Posterior cingulate gyrus (tissue), 11 donors: ENCODE data around the gene GOLGA5.
"Not testable (repeated sequence)": the region's sequence is repeated elsewhere in the genome, so short reads cannot be mapped to it uniquely, and the experiment has no call there.

Experiments
- DNase-seq, 10 donors: peaks; one replicate each; pipeline versions ENCODE4 v3.0.0 to v3.0.0-alpha.2; 2020 to 2021; ENCODE audit warnings: mixed read lengths in 3 of 10
- intact Hi-C: fragments of 100-400 bp; cut with DNase I; formaldehyde crosslinking; loops from one replicate; pipeline ENCODE4 v1.15.1; 2023

GOLGA5 gene

DNA sequence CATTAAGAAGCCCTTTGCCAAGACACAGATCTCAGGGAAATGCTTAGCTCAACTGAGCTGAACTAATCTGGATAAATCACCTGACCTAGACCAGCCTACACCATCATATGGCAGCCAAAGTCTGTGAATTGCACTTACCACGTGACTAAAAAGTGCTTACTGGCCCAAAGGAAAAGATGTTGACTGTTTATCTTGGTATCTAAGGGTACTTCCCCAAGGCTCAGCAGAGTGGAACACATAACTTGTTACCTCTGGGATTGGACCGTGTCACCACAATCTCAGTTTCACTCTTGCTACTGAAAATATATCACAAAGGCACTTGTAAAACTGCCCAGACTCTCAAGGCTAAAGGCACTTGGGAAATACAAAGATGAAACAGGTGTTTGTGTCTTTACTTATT lies 18.8 kb upstream of the GOLGA5 start:
- DNase-seq, intact Hi-C loops: not testable (repeated sequence)

DNA sequence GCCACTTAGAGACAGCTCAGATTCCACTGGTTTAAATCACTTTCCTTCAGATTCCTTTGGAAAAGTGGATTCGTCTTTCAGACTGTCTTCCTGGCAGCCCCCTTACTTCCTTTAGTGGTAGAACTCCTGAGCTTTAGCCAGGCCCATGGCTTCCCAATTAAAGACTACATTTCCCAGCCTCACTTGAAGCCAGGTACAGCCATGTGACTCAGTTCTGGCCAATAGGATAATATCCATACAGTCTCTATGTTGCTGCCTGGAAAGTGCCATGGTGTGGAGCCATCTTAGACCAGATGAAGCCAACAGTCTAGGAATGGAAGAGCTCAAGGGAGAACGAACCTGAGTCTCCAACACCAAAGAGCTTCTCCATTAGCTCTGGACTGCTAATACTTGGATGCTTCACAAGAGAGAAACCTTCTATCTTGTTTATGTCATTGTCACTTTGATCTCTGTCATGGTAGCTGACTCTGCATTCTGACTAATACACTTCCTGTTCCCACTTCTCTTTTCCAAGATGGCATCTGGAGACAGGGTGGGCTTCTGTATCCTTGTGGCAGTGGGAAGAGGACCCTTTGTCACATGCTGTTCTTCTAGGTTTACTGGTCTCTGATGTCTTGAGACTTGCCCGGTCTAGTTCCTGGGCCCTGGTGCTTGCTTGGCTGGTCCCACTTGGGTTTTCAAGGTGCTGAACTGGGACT lies 15.1 kb upstream of the GOLGA5 start:
- intact Hi-C loops, DNase-seq: not testable (repeated sequence)

DNA sequence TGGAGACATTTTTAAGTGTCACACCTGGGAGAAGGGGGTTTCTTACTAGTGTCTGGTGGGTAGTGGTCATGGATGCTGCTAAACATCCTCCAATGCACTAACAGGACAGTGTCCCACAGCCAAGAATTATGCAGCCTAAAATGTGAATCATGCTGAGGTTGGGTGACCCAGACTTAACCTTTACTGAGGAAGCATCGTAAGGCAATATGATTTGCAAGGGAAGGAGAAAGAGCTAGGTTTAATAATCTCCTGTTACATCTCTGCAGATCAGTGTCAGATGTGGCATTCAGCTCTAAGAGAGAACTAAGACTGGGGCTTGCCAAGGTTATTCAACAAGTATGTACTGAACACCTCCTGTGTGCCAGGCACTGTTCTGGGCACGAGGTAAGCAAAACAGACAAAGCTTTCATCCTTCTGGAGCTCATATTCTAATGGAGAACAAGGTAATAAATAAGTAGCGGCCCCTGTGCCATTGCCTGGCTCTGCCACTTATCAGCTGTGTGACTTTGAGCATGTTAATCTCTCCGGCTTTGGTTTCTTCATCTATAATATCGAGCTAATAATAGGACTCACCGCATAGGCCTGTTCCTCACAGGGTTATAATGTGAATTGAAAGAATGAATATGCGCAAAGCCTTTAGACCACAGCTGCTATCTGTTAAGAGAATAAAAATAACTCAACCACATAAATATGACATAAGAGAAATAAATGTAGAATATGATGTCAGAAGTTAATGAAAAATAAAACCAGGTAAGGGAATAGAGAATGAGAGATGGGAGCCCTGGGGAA lies 13.5 kb upstream of the GOLGA5 start:
- DNase-seq: no peak

DNA sequence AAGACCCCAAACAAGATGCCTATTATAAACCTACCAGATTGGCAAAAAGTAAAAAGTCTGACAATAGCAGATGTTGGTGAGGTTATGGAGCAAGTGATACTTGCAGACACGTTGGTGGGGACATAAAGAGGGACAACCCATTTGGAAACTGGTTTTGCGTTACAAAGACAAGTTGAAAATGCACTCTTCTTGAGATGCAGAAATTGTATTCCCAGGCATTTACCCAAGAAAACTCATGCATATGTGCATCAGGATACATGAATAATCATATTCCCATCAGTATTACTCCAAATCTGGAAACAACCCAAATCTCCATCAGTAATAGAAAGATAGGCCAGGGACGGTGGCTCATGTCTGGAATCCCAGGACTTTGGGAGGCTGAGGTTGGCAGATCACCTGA lies 12.8 kb upstream of the GOLGA5 start:
- DNase-seq: no peak
- intact Hi-C loops: no loop called here

More for the DNA sequence above, 13.5 kb upstream of the GOLGA5 start:
- intact Hi-C loops: no loop called here

DNA sequence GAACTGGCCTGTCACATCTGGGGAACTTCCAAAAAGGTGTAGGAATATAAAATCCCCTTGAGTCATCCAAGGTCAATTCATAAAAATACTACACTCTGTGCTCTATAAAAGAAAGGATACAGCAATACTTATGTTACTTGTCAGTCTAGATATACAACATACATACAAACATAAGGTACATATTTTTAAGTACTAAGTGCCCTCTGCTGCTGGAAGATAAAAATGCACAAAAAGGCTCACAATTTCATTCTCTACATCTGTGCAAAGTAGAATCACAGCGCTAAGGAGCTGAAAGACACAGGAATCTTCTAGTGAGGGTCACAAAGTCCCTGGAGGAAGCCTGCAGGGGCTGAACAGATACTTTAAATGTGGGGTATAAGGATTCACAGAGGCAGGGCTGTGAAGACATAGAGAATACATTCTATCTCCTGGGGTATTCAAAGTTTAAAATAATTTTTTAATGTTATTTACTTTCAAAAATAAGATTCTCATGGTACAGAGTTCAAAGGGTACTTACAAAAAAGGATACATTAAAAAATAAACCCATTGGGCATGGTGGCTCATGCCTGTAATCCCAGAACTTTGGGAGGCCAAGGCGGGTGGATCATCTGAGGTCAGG lies 10.2 kb upstream of the GOLGA5 start:
- no peak for DNase-seq
- intact Hi-C loops: loop anchor here (1.0 to 2.0 kb wide), 2 partner anchors 70 to 97 kb away; no protein-coding TSS in a partner anchor

DNA sequence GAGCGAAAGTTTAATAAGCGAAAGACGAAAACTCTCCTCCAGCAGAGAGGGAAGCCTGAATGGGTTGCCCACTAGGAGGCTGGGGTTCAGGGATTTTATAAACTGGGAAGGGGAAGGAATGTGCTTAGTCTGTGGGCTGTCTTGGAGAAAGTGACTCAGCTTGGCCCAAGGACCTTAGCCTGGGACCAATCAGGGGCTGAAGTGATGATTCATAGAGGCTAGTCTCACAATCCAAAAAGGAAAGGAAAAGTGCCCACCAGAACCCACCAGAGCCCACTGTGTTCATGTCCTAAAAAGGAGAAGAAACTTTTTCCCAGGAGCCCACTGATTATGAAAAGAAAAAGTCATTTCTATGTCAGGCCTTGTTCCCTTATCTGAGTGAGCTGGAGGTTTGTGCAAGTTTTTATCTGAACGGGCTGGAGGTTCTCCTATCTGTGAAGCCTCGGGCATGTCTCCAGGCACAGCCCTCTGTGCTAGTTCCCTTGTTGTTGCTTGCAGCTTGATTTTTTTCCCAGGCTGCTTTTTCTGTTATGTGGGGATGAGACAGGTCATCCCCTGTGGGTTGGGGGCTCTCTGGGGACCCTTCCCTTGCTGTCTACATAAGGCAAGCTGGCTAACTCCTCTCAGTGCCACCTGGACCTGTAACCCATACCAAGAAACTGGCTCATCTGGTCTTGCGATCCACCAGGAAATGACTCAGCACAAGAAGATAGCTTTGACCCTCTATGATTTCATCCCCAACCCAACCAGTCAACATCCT lies 8.3 kb upstream of the GOLGA5 start:
- DNase-seq: no peak
- intact Hi-C loops: loop anchor here (2.0 kb wide), 1 partner anchor 99 kb away; no protein-coding TSS in a partner anchor

DNA sequence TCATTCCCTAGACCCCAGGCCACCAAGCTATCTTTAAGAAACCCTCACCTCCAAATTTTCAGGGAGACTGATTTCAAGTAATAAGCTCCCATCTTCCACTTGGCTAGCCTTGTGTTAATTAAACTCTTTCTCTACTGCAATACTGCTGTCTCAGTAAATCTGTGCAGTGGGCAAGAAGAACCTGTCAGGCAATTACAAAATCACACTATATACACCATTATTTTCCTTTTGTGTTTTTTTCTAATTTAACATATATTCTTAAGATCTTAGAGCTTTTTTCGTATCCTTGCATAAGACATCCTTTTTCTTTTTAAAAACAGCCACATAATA lies 7.7 kb upstream of the GOLGA5 start:
- intact Hi-C loops: no loop called here
- DNase-seq: no peak

DNA sequence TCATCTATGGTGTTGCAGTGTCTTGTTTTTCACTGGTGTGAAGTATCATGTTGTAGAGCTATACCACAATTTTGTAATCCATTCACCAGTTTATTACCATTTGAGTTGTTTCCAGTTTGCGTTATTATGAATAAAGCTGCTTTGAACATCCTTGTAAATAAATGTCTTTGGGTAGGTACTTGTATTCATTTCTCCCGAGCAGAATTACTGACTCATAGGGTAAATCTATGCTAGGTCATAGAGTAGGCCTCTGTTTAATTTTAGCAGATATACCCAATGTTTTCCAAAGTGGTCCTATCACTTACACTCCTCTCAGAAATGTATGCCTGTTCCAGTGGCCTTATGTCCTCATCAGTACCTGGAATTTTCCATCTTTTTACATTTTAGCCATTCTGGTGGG lies 6.6 kb upstream of the GOLGA5 start:
- intact Hi-C loops: no loop called here

DNA sequence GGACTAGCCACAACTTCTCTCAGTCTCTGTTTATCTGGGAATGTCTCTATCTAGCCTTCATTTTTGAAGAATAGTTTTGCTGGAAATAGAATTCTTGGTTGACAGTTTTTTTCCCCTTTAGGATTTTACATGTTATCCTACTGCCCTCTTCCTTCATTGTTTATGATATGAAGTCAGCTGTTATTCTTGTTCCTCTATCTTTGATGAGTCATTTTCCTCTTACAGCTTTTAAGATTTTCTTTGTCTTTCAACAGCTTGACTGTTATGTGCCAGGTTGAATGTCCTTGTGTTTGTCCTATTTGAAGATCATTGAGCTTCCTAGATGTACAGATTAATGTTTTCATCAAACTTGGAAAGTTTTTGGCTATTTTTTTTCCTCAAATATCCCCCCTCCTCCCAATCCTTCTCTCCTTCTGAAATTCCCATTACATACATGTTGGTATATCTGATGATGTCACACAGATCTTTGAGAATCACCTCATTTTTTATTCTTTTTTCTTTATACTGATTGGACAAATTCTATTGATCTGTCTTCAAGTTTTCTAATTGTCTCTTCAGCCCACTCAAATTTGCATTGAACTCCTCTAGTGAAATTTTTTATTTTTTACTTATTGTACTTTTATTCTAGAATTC lies 4.5 kb upstream of the GOLGA5 start:
- DNase-seq: no peak
- intact Hi-C loops: loop anchor here (10.0 kb wide), 1 partner anchor 665 kb away; the partner anchor contains the start of genes CPSF2 and NDUFB1

More for the DNA sequence above, 6.6 kb upstream of the GOLGA5 start:
- no peak for DNase-seq

DNA sequence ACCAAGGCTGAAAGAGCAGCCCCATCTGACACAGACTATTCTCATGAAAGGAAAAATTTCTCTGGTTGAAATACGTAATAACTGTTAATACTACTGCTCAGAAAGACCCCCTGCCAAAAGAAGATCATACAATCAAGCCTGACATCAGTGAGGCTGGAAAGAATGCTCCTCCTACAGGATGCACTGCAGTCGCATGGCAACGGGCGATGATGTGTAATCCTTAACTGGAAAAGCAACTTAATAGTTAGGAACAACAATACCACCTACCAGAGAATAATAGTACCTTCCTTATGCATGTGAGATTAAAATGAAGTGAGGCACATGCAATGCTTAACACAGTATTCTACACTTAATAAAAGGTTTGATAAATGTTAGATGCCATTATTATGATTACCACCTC lies 1.2 kb upstream of the GOLGA5 start:
- no peak for DNase-seq
- intact Hi-C loops: loop anchor here (10.0 kb wide), 1 partner anchor 668 kb away; the partner anchor contains the start of genes CPSF2 and NDUFB1

DNA sequence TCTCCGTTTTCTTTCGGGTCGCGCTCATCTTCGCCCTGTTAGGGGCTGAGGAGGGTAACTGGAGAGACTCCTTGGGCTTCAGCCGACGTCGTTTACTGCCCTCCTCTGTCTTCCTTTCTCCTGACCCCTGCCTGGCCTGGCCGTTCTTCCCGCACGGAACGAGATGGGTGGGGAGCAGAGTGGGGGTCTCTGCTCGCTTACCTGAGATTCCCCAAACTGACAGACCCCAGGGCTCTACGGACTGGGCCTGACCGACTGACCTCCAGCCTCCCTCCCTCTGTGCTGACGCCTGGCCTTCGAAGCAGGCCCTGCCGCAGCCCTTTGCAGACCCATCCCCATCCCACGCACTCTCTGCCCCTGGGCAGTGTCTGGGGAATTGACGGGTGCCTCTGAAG lies 439 bp downstream of the GOLGA5 start:
- peak in 1 of 10 donors; percentile 75 for DNase-seq
- intact Hi-C loops: loop anchor here (2.0 to 10.0 kb wide), 2 partner anchors 46 to 670 kb away; partner anchors contain the start of genes CPSF2, LGMN and NDUFB1

DNA sequence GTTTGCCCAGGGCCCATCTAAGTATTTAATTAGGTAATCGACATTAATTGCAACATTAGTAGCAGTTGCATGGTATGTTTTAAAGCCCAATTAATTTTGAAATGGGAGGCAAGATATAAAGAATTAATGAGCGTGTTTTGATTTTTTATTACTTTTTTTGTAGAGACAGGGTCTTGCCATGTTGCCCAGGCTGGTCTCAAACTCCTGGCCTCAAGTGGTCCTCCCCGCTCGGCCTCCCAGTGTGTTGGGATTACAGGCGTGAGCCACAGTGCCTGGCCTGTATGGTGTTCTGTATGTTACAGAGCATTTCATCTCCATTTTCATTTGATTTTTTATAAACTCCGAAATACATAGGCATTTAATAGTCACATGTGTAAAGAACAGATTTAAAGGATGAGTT lies 856 bp downstream of the GOLGA5 start:
- intact Hi-C loops: loop anchor here (2.0 to 10.0 kb wide), 2 partner anchors 46 to 670 kb away; partner anchors contain the start of genes CPSF2, LGMN and NDUFB1
- DNase-seq: no peak

DNA sequence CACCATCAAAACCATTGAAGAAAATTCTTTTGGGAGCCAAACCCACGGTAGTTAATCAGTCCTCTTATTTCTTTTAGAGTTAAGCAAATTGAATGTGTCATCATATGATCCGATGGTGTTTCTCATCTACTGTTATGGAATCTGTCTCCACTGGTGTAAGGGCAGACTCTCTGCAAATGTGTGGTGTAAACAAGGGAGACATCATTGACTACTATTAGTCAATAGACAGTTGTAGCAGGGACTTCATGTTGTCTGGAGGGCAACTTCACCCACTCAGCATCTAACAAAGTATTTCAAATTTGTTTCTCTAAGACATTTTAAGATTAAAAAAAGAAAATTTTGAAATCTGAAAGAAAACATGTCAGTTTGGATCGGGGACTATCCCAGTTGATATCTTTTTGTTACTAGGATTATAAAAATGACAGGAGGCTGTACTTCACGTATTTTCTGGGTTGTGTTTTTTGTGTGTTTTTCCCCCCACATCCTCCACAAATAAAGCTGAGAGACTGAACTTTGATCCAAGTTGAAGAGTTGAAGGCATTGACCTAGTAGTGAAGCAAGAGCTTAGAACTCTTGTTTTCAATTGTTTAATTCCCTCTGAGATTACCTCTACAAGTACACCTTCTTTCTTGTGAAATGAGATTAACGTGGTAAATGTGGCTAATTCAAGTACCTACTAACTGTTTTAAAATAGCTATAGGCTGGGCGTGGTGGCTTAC lies 4.0 kb downstream of the GOLGA5 start:
- no peak for DNase-seq
- intact Hi-C loops: loop anchor here (10.0 kb wide), 1 partner anchor 673 kb away; the partner anchor contains the start of genes CPSF2 and NDUFB1

DNA sequence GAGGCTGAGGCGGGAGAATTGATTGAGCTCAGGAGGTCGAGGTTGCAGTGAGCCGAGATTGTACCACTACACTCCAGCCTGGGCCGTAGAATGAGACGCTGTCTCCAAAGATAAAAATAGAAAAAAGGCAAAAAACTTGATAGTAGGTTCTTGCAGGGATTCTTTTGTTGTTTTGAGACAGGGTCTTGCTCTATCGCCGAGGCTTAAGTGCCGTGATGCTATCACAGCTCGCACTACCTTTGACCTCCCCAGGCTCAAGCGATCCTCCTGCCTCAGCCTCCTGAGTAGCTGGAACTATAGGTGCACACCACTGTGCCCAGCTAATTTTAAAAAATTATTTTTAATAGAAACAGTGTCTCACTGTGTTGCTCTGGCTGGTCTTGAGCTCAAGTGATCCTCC lies 4.7 kb downstream of the GOLGA5 start:
- no peak for DNase-seq
- intact Hi-C loops: loop anchor here (10.0 kb wide), 1 partner anchor 674 kb away; the partner anchor contains the start of genes CPSF2 and NDUFB1

DNA sequence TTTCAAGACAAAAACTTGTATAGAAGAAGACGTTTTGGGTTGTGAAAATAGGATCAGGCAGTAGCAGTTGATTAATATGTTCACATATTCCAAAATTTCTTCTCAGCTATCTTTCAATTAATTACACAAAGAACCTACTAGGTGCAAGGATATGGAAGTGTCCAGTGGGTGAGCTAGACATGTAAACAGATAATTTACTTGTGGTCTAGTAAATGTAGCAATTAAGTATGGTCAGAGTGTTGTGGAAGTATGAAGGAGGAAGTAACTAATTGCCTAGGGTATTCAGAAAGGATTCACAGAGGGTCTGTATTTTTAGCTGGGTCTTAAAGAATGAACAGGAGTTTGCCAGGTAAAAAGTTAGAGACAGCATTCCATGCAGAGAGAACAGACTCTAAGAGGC lies 5.9 kb downstream of the GOLGA5 start:
- intact Hi-C loops: no loop called here
- no peak for DNase-seq

DNA sequence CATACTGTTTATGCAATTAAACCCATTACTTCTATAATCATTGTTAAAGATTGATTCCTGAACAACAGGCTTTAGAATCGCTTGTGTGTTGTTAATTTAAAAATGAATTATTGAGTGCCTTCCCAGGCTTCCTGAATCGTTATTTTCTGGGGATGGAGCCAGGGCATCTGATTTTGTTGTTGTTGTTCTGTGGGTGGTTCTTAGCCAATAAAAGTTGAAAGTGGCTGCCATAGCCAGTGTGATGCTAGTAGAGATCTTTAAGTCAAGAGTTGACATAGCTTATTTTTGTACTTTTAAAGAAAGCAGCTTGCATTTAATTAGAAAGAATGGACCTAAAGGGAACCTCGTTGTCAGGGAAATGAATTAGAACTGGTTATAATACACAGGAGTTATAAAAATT lies 6.4 kb downstream of the GOLGA5 start:
- DNase-seq: no peak
- intact Hi-C loops: no loop called here

DNA sequence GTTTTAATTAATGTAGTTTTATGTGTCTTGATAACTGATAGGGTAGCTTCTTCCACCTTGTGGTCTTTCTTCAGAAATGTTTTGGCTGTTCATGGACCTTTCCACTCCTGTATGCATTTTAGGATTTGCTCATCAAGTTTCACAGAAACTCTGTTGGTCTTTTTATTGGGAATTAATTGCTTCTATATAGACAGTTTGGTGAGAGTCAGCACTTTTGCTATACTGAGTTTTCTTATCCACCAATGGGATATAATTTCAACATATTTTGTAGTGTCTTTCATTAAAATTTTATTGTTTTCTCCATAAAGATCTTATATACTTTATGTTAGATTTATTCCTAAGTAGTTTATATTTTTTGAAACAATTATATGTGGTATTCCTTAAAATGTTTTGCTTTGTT lies 7.8 kb downstream of the GOLGA5 start:
- DNase-seq: no peak
- intact Hi-C loops: no loop called here

DNA sequence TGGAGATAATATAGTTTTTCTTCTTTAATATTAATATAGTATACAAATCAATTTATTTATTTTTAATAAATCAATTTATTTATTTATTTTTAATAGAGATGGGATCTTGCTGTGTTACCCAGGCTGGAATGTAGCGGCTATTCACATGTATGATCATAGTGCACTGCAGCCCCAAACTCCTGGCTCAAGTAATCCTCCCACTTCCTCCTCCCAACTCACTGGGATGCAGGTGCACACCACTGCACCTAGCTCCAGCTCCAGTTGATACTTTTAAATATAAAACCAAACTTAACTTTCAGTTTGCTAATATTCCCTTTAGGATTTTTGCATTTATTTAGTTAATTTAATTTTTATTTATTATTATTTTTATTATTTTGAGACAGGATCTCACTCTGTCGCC lies 8.6 kb downstream of the GOLGA5 start:
- intact Hi-C loops: no loop called here
- no peak for DNase-seq

DNA sequence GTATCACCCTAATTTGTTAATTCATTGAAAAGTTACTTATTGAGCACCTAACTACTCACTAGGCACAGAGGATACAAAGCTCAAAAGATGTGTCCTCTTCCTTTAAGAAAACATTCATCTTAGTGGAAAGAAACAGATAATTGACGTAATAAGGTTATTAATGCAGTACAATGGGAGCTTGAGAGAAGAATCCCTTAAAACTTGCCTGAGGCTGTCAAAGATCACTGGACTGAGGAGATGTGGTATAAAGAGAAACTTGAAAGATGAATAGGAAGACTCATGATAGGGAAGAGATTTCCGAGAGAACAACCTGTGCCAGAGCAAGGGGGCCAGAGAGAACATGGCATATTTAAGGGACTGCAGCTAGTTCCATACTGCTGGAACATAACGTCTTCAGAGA lies 19.1 kb downstream of the GOLGA5 start:
- intact Hi-C loops: no loop called here

More for the DNA sequence above, 19.1 kb downstream of the GOLGA5 start:
- DNase-seq: no peak
